GM18907 (cell line): ENCODE measurements around the gene TRAPPC3.
"Not testable (repeated sequence)": the region's sequence is repeated elsewhere in the genome, so short reads cannot be mapped to it uniquely, and the experiment has no call there.

Experiments used
- ATAC-seq: cut with Tn5 transposase; IDR thresholded peaks from one replicate; pipeline ENCODE4 v1.9.1; 2021; ENCODE audit warnings: mild to moderate bottlenecking, moderate library complexity; ENCODE audit not compliant: unreplicated experiment

The TRAPPC3 gene

DNA sequence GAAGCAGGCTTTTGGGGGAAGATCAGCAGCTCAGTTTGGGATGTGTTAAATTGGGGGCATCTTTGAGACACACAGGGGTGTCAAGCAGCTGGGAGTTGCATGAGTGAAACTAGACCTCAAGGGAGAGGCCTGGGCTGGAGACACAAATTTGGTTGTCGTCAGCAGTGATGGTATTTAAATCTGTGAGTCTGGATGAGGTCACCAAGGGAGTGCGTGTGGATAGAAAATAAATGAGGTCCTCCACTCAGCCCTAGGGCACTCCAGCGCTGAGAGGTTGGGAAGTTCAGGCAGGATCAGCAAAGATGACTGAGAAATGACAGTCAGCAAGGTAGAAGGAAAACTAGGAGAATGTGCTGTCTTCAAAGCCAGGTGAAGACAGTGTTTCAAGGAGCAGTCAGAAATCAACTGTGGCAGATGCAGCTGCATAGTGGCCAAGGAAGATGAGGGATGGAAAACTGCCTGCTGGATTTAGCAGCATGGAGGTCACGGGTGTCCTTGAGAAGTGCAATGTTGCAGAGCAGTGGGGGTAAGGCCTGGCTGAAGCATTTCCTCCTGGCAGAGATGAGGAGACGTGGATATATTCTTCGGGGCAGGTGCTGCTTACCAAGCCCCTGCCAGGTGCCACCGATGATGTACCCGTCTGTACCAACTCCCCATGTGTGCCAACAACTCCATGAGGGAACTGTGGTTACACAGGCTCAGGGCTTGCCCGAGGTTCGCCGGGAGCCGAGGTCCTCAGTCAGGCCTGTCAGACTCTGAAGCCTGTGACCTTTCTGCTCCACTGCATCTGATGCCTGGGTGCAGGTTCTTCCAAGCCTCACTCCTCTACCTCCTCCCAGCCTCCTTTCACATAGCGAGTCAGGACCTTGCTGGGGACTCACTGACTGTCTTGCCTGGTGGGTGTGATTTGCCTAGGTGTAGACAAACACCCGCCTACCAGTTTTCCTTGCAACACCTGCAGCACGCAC lies 17.9 kb upstream of the TRAPPC3 start:
- ATAC-seq, result no peak

DNA sequence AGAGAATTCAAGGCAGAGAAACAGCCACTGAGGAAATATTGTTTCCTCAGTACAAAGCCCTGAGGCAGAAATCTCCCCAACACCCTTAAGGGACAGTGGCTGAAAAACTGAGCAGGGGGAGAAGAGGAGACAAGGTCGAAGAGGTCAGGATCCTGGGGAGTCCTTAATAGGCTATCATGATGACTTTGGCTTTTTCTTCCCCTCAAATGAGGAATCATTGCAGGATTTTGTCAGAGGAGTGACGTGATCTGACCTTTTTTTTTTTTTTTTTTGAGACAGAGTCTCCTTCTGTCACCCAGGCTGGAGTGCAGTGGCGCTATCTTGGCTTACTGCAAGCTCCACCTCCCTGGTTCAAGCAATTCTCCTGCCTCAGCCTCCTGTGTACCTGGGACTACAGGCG lies 16.9 kb upstream of the TRAPPC3 start:
- ATAC-seq, result no peak

DNA sequence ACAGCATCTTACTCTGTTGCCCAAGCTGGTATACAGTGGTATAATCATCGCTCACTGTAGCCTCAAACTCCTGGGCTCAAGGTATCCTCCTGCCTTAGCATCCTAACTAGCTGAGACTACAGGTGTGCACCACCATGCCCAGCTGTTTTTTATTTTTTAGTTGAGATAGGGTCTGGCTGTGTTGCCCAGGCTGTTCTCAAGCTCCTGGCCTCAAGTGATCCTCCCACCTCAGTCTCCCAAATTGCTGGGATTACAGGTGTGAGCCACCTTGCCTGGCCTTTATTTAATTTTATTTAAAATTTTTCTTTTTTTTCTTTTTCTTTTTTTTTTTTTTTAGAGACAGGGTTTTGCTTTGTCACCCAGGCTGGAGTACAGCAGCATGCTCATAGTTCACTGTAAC lies 15.9 kb upstream of the TRAPPC3 start:
- ATAC-seq, result no peak

DNA sequence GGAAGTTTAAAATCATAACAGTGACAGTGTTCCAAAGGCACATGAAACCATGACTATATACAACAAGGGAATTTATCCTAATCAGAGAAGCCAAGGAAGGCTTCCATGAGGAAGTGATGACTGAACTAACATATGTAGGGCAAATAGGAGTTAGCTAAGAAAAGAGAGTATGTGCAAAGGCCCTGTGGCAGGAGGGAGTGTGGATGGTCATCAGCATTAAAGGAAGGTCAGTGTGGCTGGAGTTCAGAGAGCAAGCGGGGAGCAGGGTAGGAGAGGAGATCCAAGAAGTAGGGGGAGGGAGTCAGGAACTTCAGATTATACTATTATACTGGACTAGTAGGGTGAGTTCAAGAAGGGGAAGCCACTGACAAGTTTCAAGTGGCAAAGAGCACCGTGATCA lies 15.1 kb upstream of the TRAPPC3 start:
- ATAC-seq, result no peak

DNA sequence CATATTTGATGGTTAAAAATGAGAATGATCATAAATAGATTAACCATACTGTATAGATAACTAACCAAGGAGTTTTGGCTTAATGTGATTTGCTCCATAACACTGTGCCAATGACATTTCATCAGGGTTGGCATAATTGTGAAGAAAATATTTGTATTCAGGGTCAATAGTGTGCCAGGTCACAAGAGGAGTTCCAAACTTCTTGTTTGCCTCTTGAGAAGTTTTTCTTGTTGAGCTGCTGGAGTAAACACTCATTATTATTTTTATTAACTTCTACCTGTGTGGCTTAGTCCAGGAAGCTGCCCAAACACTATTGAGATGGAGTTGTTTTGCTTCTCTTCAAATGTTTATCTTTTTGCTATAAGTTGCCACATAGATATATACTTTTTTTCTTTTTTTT lies 14.1 kb upstream of the TRAPPC3 start:
- no peak for ATAC-seq

DNA sequence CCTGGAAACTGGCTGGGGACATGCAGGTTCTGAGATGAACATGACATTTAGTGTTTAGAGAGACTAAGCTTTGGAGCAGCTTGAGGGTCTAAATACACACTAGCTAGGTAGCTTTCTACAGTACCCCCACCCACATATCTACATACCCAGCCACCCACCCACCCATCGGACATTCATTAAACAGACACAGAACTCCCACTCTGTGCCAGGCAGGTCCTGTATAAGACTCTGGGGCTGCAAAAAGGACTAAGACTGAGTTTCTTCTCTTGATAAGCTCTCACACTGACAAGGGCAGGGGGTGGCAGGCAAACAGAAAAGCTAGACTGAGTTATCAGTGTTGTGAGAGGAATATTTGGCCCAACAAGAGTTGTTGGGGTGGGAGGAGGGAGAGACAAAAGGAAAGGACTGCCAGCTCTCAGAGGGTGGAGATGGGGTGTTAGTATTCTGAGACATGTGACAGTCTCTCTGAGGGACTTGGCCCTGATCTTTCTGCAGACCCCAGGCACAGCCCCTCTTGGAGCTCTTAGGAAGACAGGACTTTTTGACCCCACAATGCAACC lies 13.5 kb upstream of the TRAPPC3 start:
- ATAC-seq, result no peak

DNA sequence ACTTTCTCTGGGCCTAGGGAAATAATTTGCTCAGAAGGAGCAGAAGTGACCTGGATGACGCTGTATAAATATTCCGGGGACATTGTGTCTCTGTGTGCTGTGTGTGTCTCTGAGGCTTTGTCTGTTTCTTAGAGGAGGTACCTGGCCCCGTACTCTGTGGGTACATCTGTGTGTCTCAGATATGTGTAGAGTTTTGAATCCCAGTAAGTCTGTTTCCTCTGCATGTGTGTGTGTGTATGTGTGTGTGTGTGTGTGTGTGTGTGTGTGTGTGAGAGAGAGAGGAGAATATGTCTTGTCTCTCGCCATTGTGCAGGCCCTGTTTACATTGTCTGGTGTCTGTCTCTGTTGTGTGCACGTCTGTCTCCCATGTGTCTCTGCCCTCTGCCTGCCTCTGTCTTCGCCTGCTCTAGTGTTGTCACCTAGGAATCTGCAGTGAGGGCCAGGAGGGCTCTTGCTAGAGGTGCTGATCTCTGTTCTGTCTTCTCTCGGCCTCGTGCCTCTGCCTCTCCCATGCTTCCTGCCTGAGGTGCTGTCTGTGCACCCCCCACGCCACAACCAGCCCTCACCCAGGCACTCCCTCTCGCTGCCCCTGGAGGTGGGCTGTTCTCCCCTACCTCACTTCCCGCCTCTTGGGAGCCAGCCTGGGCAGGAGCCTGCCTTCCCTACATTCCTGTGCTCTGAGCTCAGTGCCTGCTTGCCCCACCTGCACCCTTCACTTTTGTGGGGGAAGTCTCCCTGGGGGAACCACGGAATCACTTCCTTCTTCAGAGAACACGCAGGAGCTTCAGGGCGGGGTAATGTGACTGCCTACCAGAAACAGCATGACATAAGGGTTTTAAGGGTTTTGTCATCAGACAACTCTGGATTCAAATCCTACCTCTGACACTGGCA lies 12.6 kb upstream of the TRAPPC3 start:
- no peak for ATAC-seq

DNA sequence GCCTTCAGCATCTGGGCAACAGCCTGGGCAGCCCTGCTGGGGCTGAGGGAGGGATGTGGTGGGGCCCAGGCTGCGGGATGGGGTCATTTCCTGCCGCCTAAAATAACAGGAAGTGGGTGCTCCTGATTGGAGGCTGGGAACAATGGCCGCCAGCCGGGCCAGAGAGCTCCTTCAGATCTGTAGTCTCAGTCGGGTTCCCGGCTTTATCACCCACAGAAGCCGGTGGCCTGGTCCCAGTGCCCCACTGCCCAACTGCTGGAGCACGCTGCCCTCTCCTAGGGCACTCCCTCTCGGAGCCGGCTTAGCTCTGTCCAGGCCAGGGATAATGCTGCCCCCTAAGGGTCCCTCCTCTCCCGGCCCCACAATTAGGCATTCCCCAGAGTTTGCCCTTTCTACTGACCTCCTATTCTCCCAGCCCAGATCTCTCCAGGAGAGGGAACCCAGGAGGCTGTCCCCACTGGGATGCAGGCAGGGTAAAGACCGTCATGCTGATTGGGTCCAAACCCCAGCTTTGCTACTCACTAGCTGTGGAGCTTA lies 11.7 kb upstream of the TRAPPC3 start:
- ATAC-seq, result peak; percentile 30

DNA sequence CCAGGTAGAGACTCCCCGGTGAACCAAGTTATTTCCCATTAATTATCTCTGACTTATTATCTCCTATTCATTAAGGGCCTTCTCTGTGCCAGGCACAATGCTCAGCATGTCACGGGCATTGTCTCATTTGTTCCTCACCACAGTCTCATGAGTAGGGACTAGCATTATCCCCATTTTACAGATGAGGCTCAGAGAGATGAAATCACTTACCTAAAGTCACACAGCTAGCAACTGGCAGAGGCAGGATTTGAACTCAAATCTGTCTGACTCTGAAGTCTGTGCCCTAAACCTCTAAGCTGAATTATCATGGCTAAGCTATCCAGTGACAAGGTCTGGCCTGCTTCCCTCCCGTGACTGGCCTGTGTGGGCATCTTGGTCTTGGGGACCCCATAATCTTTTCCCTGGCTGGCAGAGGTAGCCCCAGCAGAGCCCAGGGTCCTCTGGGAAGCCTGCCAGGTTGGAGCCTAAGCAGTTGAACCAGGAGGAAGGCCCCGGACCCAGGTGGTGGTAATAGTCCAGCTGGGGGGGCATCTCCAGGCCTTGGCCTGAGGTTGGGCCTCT lies 11.2 kb upstream of the TRAPPC3 start:
- no peak for ATAC-seq

DNA sequence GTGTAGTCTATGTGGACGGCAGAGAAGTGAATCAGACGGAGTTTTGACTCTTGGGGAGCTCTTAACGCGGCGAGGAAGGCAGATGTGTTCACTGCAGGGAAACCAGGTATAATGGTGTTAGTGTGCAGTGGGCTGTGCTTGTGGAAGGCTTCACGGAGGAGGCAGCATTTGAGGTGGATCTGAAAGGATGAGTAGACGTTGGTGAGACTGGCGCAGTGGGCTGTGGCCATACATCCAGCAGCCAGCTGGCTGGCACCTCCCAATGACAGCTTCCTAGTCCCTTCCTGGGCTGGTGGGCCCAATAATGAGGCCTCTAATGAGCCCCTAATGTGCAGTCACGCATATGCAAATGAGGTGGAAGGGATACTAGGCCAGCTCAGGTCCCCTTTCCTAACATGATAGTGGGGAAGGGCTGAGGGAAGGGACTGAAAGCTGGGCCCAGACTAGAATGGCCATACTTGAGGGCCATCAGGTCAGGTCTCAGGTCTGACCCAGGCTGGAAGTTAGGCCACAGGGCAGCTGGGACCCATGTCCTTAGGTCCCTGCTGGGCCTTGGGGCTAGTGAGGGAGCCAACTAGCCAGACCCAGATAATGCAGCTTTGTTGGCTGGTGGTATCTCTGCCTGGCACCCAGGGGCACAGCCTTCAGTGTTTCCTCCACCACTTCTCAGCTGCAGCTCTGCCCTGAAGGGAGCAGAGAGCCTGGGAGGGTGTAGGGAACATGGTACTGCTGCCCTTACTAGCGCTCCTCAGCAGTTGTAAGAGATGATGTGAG lies 10.5 kb upstream of the TRAPPC3 start:
- ATAC-seq, result no peak

DNA sequence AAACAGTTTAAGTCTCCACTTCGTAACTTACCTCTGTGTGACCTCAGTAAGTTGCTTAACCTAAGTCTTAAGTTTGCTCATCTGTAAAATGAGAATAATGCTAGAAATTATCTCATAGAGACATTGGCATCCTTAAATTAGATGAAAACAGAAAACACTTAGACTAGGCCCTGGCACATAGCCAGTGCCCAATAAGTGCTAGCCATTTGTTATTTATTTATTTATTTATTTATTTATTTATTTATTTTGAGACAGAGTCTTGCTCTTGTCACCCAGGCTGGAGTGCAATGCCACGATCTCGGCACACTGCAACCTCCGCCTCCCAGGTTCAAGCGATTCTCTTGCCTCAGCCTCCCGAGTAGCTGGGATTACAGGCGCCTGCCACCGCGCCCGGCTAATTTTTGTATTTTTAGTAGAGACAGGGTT lies 9.6 kb upstream of the TRAPPC3 start:
- ATAC-seq, result not testable (repeated sequence)

DNA sequence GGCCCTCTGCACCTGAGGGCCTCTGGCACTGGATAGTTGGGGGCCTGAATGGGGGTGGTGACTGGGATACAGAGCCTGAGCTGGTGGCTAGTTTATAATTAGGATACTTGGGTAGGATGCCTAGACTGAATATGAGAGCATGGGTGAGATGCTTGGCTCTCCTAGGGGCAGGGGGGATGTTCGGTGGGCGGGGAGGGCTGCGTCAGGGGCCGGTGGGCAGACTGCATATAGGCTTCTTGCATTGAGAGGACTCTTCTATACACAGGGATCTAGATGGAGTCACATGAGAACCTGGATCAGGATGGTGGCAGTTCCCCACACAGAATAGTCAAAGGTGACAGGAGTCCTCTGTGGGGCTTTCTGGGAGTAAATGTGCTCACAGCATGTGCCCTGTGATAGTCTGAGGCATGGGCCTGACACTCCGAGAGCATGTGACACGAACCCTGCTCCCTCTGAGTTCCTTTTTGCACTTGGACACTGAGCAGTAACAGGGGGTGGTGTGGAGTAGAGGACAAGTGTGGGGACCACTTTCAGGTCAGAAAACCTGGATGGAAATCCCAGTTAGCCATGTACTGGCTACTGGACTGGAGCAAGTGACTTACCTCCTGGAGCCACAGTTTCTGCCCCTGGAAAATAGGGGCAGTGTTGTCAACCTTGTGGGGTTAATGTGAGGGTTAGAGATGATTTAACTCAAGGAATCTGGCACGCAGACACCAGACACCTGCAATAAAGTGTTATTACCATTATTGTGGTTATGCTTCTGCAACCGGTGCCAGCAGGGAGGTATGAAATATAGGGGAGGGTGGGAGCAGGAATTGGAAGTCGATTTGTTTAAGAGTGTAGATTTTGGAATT lies 8.9 kb upstream of the TRAPPC3 start:
- no peak for ATAC-seq

DNA sequence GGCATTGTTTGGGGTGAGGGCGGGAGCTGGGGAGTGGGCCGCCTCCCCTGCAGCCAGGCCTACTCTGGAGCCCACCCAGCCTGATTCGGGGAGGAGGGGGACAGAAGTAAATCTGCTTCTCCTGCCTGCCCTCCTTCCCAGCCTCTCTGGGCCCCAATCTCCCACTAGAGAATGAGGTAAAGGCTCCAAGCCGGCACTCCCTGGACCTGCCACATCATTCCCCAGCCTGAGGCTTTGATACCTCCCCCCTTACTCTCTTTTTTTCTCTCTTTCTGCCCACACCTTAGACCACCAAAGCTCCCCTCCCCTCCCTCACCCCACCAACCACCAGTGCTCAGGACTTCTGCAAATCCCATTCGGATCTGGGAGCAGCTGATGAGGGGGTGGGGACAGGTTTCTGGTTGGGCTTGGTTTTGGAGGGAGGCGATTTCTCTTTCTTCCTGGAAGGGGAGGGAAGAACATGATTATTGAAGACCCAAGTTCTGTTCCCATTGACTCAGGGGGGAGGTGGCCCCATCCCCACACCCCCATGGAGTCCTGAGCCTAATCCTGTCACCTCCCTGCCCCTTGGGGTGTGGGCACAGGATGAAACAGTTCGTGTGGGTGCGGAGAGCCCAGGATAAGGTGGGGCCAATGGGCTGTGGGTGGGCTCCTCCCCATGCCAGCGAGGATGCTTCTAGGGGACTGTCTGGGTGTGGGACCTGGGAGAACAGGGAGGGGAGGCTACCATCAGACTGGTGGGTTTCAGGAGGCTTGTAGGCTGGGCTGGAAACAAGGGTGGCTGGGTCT lies 8.0 kb upstream of the TRAPPC3 start:
- no peak for ATAC-seq

DNA sequence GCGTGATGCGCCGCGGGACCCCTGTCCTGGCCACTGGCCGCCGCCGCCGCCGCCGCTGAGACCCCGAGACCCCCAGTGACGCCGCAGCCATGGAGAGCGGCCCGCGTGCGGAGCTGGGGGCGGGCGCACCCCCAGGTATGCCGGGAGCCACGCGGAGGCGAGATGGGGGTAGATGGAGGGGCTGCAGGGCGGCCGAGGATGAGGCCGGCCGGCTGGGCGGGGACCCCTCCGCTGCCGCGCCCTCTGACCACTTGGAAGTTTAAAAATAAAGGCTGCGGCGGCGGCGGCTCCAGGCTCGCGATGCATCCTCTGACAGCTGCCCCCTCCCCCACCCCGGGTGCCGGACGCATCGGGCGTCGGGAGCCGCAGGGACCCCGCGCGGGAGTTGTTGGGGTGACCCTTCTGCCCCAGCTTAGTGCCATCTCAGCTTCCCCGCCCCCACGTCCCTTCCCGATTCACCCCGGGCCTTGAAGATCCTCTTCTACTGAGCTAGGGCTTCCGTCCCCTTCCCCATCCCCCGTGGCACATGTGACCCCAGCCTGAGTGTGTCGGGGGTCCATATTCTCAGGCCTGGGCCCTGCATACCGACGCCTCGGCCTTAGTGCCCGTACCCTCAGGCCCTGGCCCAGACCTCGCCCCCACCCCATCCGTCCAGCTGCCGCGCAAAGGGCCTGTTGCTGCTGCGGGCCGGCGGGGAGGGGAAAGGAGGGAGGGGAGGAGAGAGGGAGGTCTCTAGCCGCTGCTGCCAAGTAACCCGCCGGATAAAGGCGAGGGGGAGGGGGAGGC lies 7.2 kb upstream of the TRAPPC3 start:
- ATAC-seq, result peak; percentile 14

DNA sequence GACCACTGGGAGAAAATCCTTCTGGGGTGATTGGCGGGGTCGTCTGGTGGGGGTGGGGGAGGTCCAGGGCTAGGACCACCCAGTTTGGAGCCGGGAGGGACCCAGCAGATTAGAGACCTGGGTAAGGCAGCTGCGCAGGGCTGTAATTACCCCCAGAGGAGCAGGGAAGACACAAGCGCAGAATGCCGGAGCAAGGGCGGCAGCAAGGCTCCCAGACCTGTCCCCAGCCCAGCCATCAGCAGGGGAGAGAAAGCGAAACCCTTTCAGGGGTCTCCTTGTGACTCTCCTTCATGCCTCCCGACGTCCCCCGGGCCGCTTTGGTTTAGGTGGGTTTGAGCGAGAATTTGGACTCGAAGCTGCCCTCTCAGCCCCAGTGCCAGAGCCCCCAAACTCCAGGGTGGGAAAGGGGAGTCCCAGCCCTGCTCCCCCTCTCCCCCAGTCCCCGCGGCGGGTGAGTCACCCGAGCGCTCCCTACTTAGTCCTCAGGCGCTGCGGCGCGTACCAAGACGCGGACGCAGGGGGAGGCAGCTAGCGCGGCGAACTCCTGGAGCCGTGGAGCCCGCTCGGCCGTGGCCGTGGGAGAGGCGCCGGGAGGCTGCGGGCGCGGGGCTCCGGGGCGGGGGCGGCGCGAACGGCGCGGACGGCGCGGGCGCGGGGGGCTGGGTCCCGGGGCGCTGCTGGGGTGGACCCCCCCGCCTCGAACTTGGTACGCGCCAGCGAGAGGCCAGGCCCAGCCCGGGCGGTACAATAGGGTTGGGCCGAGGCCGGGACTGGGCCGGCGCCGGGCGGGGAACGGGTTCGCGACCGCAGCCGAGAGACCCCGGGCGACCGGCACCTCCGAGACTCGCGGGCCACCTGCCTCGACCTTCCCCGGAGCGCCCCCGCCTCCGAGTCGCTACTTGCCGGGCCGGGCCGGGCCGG lies 6.4 kb upstream of the TRAPPC3 start, which contains the start of gene MAP7D1:
TSS of gene MAP7D1 (plus strand) at position 753 of the 921 bp plus-strand sequence. CDS start 258 bp downstream, outside the sequence.
- ATAC-seq, result peak; percentile 56

DNA sequence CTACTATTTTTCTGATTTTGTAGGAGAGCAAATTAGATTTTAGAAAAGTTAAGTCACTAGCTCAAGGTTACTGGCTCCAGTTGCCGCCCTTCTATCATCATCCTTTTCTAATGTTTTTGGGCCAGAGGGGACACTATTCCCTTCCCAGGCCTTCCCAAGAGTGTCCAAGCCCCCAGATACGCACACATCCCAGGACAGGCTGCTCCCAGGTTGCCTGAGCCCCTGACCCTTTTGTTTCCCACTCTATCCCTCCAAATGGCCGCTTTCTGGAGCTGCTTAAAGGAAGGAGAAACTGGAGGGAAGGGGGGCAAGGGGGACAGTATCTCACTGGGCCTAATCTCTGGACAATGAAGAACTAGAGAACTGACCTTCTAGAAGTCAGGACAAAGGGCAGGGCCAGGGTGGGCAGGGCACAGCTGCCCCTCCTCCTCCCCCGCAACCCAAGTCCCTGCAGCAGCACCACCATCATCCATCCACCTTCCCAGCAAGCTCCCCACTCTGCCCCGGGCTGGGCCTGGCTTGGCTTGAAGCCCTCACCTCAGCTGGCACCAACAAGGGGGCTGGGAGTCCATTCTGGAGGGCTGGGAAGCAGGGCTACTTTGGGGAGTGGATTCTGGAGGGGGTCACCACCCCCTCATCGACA lies 5.6 kb upstream of the TRAPPC3 start:
- ATAC-seq, result no peak
